GM12892 (cell line): ENCODE results near the gene HCLS1.

ENCODE experiments used
- DNase-seq: peaks from one replicate; pipeline ENCODE4 v3.0.0; 2011; ENCODE audit not compliant: insufficient read length
- FAIRE-seq: peaks from 2 replicates; lab custom pipeline; 2011; peaks lifted over from hg19 to GRCh38; lab: Jason Lieb, UNC
- POLR2A ChIP-seq: IDR thresholded peaks from 2 replicates; pipeline ENCODE4 v1.6.1; 2011; ENCODE audit warnings: low read depth, low read length, control low read depth
- POLR2AphosphoS5 ChIP-seq: IDR thresholded peaks from 2 replicates; pipeline ENCODE4 v1.6.1; 2011; ENCODE audit warnings: low read depth, low read length, control low read depth
- TAF1 ChIP-seq: IDR thresholded peaks from 2 replicates; pipeline ENCODE4 v1.6.1; 2011; ENCODE audit warnings: low read depth, mild to moderate bottlenecking, control low read depth, low read length, borderline replicate concordance

Gene HCLS1

GRCh38 chr3:121592856-121593702 lies 67.6 kb downstream of the HCLS1 start, which contains the start of gene FBXO40:
Gene FBXO40, plus strand, starts transcription at chr3:121593379. Its CDS starts 27,197 bp downstream, at chr3:121620576.
- peak; percentile 79 for FAIRE-seq
- TF ChIP-seq TAF1 = no peak
- TF ChIP-seq POLR2AphosphoS5 = no peak
- TF ChIP-seq POLR2A = no peak
- no peak for DNase-seq

- DNase-seq (no peak), FAIRE-seq (no peak)
- TF ChIP-seq TAF1 (no peak), POLR2A (no peak), POLR2AphosphoS5 (no peak)
Observed at GRCh38 chr3:121584418-121584817, 76.3 kb downstream of the HCLS1 start.

- FAIRE-seq (no peak), DNase-seq (no peak)
- TF ChIP-seq TAF1 = no peak
- no peak for TF ChIP-seq POLR2AphosphoS5
- no peak for TF ChIP-seq POLR2A
Observed at GRCh38 chr3:121581691-121582090, 79.0 kb downstream of the HCLS1 start.
